GM19397 (cell line): ENCODE results near the gene SCN8A.
"Not testable (repeated sequence)": the region's sequence is repeated elsewhere in the genome, so short reads cannot be mapped to it uniquely, and the experiment has no call there.

Source experiments
- ATAC-seq: cut with Tn5 transposase; IDR thresholded peaks from one replicate; pipeline ENCODE4 v1.9.1; 2021; ENCODE audit warnings: mild to moderate bottlenecking, moderate library complexity; ENCODE audit not compliant: unreplicated experiment

The SCN8A gene

GRCh38 chr12:51621156-51621922 lies 30.3 kb downstream of the SCN8A start:
- ATAC-seq, result no peak

GRCh38 chr12:51622564-51622963 lies 31.5 kb downstream of the SCN8A start:
- no peak for ATAC-seq

GRCh38 chr12:51625370-51625769 lies 34.3 kb downstream of the SCN8A start:
- ATAC-seq, result no peak

- ATAC-seq, result no peak
Measured at GRCh38 chr12:51626115-51626514, 35.1 kb downstream of the SCN8A start.

- ATAC-seq, result no peak
Measured at GRCh38 chr12:51626629-51627028, 35.6 kb downstream of the SCN8A start.

- ATAC-seq, result no peak
Measured at GRCh38 chr12:51630256-51630880, 39.3 kb downstream of the SCN8A start.

- ATAC-seq, result no peak
Measured at GRCh38 chr12:51630986-51631385, 40.0 kb downstream of the SCN8A start.

GRCh38 chr12:51631591-51631990 lies 40.6 kb downstream of the SCN8A start:
- ATAC-seq, result no peak

GRCh38 chr12:51632623-51633022 lies 41.6 kb downstream of the SCN8A start:
- no peak for ATAC-seq

- ATAC-seq, result no peak
Measured at GRCh38 chr12:51635346-51635745, 44.3 kb downstream of the SCN8A start.

- no peak for ATAC-seq
Measured at GRCh38 chr12:51636581-51636980, 45.5 kb downstream of the SCN8A start.

GRCh38 chr12:51636986-51637385 lies 46.0 kb downstream of the SCN8A start:
- ATAC-seq, result no peak

GRCh38 chr12:51639361-51639760 lies 48.3 kb downstream of the SCN8A start:
- ATAC-seq, result no peak

GRCh38 chr12:51642286-51642685 lies 51.3 kb downstream of the SCN8A start:
- no peak for ATAC-seq

GRCh38 chr12:51643951-51644350 lies 52.9 kb downstream of the SCN8A start:
- ATAC-seq, result no peak

- ATAC-seq, result not testable (repeated sequence)
Measured at GRCh38 chr12:51644691-51645090, 53.7 kb downstream of the SCN8A start.

GRCh38 chr12:51645961-51646360 lies 54.9 kb downstream of the SCN8A start:
- ATAC-seq, result no peak

GRCh38 chr12:51647647-51648046 lies 56.6 kb downstream of the SCN8A start:
- ATAC-seq, result no peak

GRCh38 chr12:51653431-51653830 lies 62.4 kb downstream of the SCN8A start:
- no peak for ATAC-seq

- no peak for ATAC-seq
Measured at GRCh38 chr12:51661199-51661598, 70.2 kb downstream of the SCN8A start.

GRCh38 chr12:51661836-51662235 lies 70.8 kb downstream of the SCN8A start:
- no peak for ATAC-seq

- ATAC-seq, result no peak
Measured at GRCh38 chr12:51662728-51663154, 71.7 kb downstream of the SCN8A start.

- ATAC-seq, result no peak
Measured at GRCh38 chr12:51663390-51663789, 72.4 kb downstream of the SCN8A start.
